OCI-LY1 (cell line): Measurements from ENCODE around the gene PPP2R5B.

Experiments
- H2AFZ ChIP-seq: fragments of 200-600 bp; sonication (generic), shearing (Covaris generic); 2 replicates; pipeline ENCODE4 v1.6.0; 2014; ENCODE audit warnings: antibody characterized with exemption, mild to moderate bottlenecking, low read length
- H3F3A ChIP-seq: fragments of 200-600 bp; sonication (generic), shearing (Covaris generic); 2 replicates; pipeline ENCODE4 v1.6.0; 2014; ENCODE audit warnings: mild to moderate bottlenecking, antibody characterized with exemption, low read length, moderate library complexity; ENCODE audit not compliant: insufficient read depth
- H3K27ac ChIP-seq: fragments of 200-600 bp; sonication (generic); 2 replicates; pipeline ENCODE4 v1.5.1; 2014; ENCODE audit warnings: low read length, mixed run types, mild to moderate bottlenecking, low read depth; ENCODE audit not compliant: poor library complexity, severe bottlenecking
- H3K27me3 ChIP-seq: fragments of 200-600 bp; sonication (generic); 2 replicates; pipeline ENCODE4 v1.6.0; 2014; ENCODE audit warnings: antibody characterized with exemption, mild to moderate bottlenecking, low read length, moderate library complexity; ENCODE audit not compliant: insufficient read depth
- H3K36me3 ChIP-seq: fragments of 200-600 bp; sonication (generic); 2 replicates; pipeline ENCODE4 v1.6.1; 2014; ENCODE audit warnings: mild to moderate bottlenecking, antibody characterized with exemption, low read length, moderate library complexity, mixed read lengths; ENCODE audit not compliant: insufficient read depth
- H3K4me1 ChIP-seq: fragments of 200-600 bp; sonication (generic); 2 replicates; pipeline ENCODE4 v1.5.1; 2014; ENCODE audit warnings: mild to moderate bottlenecking, low read length, moderate library complexity; ENCODE audit not compliant: insufficient read depth, severe bottlenecking
- H3K4me2 ChIP-seq: fragments of 200-600 bp; sonication (generic), shearing (Covaris generic); 2 replicates; pipeline ENCODE4 v1.6.1; 2014; ENCODE audit warnings: low read length
- H3K4me3 ChIP-seq: fragments of 200-600 bp; sonication (generic); 2 replicates; pipeline ENCODE4 v1.5.1; 2014; ENCODE audit warnings: low read length, low read depth, mild to moderate bottlenecking, mixed read lengths; ENCODE audit not compliant: poor library complexity, severe bottlenecking
- H3K79me2 ChIP-seq: fragments of 200-600 bp; shearing (Covaris generic); 2 replicates; pipeline ENCODE4 v1.6.1; 2016; ENCODE audit warnings: mixed run types, low read length, mixed read lengths; ENCODE audit not compliant: insufficient read depth
- H3K9ac ChIP-seq: fragments of 200-600 bp; sonication (generic), shearing (Covaris generic); 2 replicates; pipeline ENCODE4 v1.6.1; 2014; ENCODE audit warnings: mild to moderate bottlenecking, low read length, mixed read lengths
- H3K9me2 ChIP-seq: fragments of 200-600 bp; sonication (generic), shearing (Covaris generic); 2 replicates; pipeline ENCODE4 v1.6.1; 2014; ENCODE audit warnings: low read depth, mild to moderate bottlenecking, low read length, mixed read lengths
- H3K9me3 ChIP-seq: fragments of 200-600 bp; shearing (Covaris generic); 2 replicates; pipeline ENCODE4 v1.6.1; 2014; ENCODE audit warnings: low read length, mixed read lengths
- H4K20me1 ChIP-seq: fragments of 200-600 bp; sonication (generic), shearing (Covaris generic); 2 replicates; pipeline ENCODE4 v1.6.0; 2016; ENCODE audit warnings: mild to moderate bottlenecking, low read length; ENCODE audit not compliant: insufficient read depth
- EZH2 ChIP-seq: fragments of 200-600 bp; sonication (generic), shearing (Covaris generic); IDR thresholded peaks from 2 replicates; pipeline ENCODE4 v1.8.0; 2017; ENCODE audit warnings: borderline replicate concordance, mixed run types, mild to moderate bottlenecking, antibody characterized with exemption, low read length, moderate library complexity, mixed read lengths
- TF ChIP-seq, protein P1 (sequence below): fragments of 200-600 bp; sonication (generic), shearing (Covaris generic); IDR thresholded peaks from 2 replicates; pipeline ENCODE4 v1.5.1; 2017; ENCODE audit warnings: mild to moderate bottlenecking, antibody characterized with exemption, low read length, moderate library complexity, mixed read lengths

Gene PPP2R5B

DNA sequence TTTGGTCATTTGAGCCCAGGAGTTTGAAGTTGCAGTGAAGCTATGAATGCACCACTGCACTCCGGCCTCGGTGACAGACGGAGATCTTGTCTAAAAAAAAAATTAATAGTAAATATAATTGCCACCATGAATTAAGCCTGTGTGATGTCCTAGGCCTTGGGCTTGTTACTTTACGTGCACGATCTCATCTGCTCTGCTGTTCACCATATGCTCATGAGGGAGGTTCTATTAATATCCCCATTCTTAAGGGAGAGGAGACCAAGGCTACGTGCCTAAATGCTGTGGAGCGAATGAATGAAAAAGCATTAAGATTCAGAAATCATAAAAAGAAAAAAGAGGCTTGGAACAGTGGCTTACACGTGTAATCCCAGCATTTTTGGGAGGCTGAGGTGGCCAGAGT is 4.9 kb upstream of the PPP2R5B start:
- Histone ChIP-seq H3K27me3 (no peaks in the 10 kb centered on the region), H3K36me3 (no peaks in the 10 kb centered on the region), H3K9me3 (no peaks in the 10 kb centered on the region), H3K9me2 (no peaks in the 10 kb centered on the region), H3K9ac (no peak overlapping the region), H3F3A (no peaks in the 10 kb centered on the region), H3K27ac (no peak overlapping the region), H2AFZ (no peak overlapping the region), H3K4me2 (no peak overlapping the region), H3K4me1 (peaks cover 49% of the 10 kb centered on the region), H4K20me1 (no peaks in the 10 kb centered on the region), H3K79me2 (no peaks in the 10 kb centered on the region), H3K4me3 (no peak overlapping the region)
- TF ChIP-seq EZH2, result no peak
- TF ChIP-seq, protein P1, sequence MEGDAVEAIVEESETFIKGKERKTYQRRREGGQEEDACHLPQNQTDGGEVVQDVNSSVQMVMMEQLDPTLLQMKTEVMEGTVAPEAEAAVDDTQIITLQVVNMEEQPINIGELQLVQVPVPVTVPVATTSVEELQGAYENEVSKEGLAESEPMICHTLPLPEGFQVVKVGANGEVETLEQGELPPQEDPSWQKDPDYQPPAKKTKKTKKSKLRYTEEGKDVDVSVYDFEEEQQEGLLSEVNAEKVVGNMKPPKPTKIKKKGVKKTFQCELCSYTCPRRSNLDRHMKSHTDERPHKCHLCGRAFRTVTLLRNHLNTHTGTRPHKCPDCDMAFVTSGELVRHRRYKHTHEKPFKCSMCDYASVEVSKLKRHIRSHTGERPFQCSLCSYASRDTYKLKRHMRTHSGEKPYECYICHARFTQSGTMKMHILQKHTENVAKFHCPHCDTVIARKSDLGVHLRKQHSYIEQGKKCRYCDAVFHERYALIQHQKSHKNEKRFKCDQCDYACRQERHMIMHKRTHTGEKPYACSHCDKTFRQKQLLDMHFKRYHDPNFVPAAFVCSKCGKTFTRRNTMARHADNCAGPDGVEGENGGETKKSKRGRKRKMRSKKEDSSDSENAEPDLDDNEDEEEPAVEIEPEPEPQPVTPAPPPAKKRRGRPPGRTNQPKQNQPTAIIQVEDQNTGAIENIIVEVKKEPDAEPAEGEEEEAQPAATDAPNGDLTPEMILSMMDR, result no peak

DNA sequence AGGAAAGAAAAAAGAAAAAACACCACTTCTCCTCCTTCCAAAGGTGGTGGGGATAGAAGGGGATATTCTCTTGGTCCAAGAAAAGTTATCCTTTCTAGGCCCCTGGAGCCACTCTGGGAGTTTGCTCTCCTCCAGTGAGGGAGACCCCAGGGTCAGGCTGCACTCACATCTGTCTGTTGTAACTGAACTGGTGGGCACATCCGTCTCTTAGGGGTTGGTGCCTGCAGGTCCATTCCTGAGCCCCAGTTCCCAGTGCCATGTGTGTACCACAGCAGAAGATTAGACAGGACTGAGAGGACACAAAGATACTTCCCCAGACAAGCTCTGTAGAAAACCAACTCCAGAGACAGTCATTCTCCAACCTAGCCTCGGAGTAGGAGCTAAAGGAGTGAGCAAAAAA is 4.4 kb upstream of the PPP2R5B start:
- Histone ChIP-seq H3F3A (no peaks in the 10 kb centered on the region), H3K27me3 (no peaks in the 10 kb centered on the region), H3K9me3 (no peaks in the 10 kb centered on the region), H4K20me1 (no peaks in the 10 kb centered on the region), H3K27ac (no peak overlapping the region), H3K9ac (no peak overlapping the region), H3K36me3 (no peaks in the 10 kb centered on the region), H3K4me3 (no peak overlapping the region), H3K9me2 (no peaks in the 10 kb centered on the region), H3K4me1 (peaks cover 50% of the 10 kb centered on the region), H3K79me2 (no peaks in the 10 kb centered on the region), H3K4me2 (no peak overlapping the region), H2AFZ (no peak overlapping the region)
- TF ChIP-seq, protein P1, result no peak
- TF ChIP-seq EZH2, result no peak

DNA sequence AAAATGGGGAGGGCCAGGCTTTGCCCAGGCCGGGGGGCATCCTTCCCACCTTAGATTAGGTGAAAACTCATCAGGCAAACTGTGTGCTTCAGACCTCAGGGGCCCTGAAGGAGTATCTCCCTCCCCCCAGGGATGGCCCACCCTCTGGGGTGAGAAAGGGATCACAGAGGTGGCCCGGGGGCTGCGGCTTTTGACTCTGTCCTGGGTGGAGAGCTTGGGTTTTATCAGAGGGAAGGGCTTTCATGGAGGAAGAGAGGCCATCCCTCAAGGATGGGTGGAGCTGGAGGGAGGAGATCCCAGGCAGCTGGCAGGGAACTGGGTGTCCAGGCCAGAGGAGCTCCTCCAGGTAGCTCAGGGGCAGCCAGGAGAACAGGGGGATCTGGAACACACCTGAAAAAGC is 3.1 kb upstream of the PPP2R5B start:
- H3F3A ChIP-seq, result no peaks in the 10 kb centered on the region
- no peaks in the 10 kb centered on the region for H3K9me3 ChIP-seq
- no peak overlapping the region for H3K27ac ChIP-seq
- no peaks in the 10 kb centered on the region for H3K9me2 ChIP-seq
- H3K36me3 ChIP-seq, result no peaks in the 10 kb centered on the region
- H3K4me2 ChIP-seq, result no peak overlapping the region
- no peak overlapping the region for H3K4me3 ChIP-seq
- H3K4me1 ChIP-seq, result peaks cover 47% of the 10 kb centered on the region
- H3K27me3 ChIP-seq, result no peaks in the 10 kb centered on the region
- TF ChIP-seq, protein P1, result no peak
- no peak for TF ChIP-seq EZH2
- H3K79me2 ChIP-seq, result no peaks in the 10 kb centered on the region
- no peak overlapping the region for H3K9ac ChIP-seq
- no peaks in the 10 kb centered on the region for H4K20me1 ChIP-seq
- no peak overlapping the region for H2AFZ ChIP-seq
